Prostate gland (tissue), 2 donors: Measurements from ENCODE around the gene IQGAP2.

Experiments used
- POLR2AphosphoS5 ChIP-seq: sonication (generic); formaldehyde crosslinking; IDR thresholded peaks from one replicate; pipeline ENCODE4 v1.6.1; 2017; ENCODE audit warnings: antibody characterized with exemption
- TF ChIP-seq, protein P1 (sequence below), 4 experiments: fragments of 200-600 bp in 2 of 4; fragments of 450-650 bp in 2 of 4; sonication (generic) in 2 of 4; IDR thresholded peaks; 1 replicate in 3 of 4; 2 replicates in 1 of 4; pipeline ENCODE4 v1.5.1; 2016 to 2019; ENCODE audit warnings: antibody characterized with exemption in 4 of 4, mild to moderate bottlenecking in 2 of 4, moderate library complexity in 2 of 4

GRCh38 chr5:76555114-76555513, 152.0 kb downstream of the IQGAP2 start:
- no peak for TF ChIP-seq POLR2AphosphoS5
- TF ChIP-seq, protein P1, sequence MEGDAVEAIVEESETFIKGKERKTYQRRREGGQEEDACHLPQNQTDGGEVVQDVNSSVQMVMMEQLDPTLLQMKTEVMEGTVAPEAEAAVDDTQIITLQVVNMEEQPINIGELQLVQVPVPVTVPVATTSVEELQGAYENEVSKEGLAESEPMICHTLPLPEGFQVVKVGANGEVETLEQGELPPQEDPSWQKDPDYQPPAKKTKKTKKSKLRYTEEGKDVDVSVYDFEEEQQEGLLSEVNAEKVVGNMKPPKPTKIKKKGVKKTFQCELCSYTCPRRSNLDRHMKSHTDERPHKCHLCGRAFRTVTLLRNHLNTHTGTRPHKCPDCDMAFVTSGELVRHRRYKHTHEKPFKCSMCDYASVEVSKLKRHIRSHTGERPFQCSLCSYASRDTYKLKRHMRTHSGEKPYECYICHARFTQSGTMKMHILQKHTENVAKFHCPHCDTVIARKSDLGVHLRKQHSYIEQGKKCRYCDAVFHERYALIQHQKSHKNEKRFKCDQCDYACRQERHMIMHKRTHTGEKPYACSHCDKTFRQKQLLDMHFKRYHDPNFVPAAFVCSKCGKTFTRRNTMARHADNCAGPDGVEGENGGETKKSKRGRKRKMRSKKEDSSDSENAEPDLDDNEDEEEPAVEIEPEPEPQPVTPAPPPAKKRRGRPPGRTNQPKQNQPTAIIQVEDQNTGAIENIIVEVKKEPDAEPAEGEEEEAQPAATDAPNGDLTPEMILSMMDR (IDR thresholded peaks at IDR 0.05): no peak
